Hematopoietic multipotent progenitor cell treated with erythropoietin and hydrocortisone succinate and interleukin-3 and kit ligand, for 8 days (in vitro differentiated cells): Measurements from ENCODE around the gene EEF2KMT.
A peak's percentile ranks its signal among the peaks of the same experiment; 100 is the strongest.
"Not testable (repeated sequence)": the region's sequence is repeated elsewhere in the genome, so short reads cannot be mapped to it uniquely, and the experiment has no call there.

ENCODE experiments used
- DNase-seq: peaks from one replicate; pipeline ENCODE4 v3.0.0-alpha.2; 2015

EEF2KMT gene, protein sequence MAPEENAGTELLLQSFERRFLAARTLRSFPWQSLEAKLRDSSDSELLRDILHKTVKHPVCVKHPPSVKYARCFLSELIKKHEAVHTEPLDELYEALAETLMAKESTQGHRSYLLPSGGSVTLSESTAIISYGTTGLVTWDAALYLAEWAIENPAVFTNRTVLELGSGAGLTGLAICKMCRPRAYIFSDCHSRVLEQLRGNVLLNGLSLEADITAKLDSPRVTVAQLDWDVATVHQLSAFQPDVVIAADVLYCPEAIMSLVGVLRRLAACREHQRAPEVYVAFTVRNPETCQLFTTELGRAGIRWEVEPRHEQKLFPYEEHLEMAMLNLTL

DNA sequence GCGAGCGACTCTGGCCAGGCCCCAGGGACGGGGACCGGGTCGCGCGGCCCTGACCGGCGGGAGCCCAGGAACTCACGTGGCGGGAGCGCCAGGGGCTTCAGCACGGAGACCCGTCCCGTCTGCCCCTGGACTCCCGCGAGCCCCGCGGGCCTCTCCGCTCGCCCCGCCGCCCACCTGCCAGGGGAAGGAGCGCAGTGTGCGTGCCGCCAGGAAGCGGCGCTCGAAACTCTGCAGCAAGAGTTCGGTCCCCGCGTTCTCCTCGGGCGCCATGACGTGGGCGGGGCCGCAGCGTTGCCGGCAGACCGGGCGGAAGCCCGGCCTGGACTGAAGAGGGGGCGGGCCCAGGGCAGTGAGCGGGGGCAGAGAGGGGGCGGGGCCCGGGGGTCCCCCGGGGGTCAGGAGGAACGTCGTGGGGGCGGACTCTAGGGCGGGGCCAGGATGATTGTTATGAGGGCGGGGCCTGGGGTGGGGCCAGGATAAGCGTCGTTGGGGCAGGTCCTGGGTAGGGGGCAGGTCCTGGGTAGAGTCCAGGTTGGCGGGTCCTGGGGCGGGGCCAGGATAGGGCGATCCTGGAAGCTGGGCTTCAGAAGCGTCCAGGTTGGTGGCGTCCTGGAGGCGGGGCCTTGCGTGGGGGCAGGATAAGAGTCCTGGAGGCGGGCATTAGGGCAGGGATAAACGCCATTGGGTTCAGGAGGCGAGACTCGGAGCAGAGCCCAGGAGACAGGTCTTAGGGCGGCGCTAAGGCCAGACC lies at the start of gene EEF2KMT:
TSS of gene EEF2KMT (minus strand) at position 326 of the 751 bp plus-strand sequence. CDS start at position 270, 56 bp downstream.
- peak; percentile 99 for DNase-seq

DNA sequence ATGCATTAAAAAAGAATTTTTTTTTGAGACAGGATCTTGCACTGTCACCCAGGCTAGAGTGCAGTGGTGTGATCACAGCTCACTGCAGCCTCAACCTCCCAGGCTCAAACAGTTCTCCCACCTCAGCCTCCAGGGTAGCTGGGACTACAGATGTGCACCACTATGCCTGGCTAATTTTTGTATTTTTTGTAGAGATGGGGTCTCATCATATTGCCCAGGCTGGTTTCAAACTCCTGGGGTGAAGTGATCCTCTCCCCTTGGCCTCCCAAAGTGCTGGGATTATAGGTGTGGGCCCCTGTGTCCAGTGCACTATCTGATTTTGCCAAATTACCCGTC lies 47.0 kb upstream of the EEF2KMT start:
- DNase-seq: not testable (repeated sequence)

DNA sequence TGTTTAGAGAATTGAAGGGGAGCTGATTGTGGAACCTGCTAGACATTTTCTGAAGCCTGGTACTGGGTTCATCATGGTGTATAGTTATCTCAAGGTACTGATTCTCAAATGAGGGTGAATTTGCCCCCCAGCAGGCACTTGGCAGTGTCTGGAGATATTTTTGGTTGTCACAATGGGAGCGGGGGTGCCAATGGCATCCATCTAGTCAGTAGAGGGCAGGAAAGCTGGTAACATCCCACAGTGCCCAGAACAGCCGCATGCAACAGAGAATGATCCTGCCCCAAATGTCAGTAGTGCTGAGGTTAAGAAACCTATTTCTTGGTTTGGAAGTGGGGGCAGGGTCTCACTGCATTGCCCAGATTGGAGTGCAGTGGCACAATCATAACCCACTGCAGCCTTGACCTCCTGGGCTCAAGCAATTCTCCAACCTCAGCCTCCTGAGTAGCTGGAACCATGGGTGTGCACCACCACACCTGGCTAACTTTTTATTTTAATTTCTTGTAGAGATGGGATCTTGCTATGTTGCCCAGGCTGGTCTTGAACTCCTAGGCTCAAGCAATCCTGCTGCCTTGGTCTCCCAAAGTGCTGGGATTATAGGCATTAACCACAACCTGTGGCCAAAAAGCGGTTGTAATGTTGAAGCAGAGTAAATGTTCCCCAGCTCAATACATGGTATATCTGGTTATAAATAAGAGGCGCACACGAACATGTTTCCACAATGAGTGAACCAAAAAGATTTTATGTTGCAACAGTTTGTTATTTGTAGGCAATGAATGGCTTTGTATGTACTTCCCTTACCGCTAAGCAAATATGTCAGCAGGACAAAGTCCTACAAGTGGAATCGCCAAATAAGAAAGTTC lies 46.4 kb upstream of the EEF2KMT start:
- no peak for DNase-seq

DNA sequence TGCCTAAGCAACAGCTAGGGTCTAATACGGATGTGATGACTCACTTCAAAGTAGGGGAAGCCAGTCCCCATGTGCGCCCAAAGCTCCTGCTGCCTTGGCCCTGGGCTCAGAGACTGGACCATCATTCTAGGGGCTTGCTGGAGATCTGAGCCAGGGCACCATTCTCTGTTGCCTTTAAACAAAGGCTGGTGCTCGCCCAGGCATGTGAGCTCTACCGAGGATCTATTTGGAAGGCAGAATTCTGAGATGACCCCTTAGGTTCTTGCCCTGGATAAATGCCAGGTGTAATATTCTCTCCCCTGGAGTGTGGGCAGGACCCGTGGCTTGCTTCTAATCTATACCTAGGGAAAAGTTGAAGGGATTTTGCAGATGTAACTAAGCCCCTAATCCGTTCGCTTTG lies 42.6 kb upstream of the EEF2KMT start:
- not testable (repeated sequence) for DNase-seq

- not testable (repeated sequence) for DNase-seq
These were observed 37.3 kb upstream of the EEF2KMT start for GRCh38 chr16:5134739-5135452.

GRCh38 chr16:5132915-5133600 lies 35.5 kb upstream of the EEF2KMT start:
- DNase-seq: not testable (repeated sequence)

- not testable (repeated sequence) for DNase-seq
These were observed 33.9 kb upstream of the EEF2KMT start for GRCh38 chr16:5131467-5132004.

DNA sequence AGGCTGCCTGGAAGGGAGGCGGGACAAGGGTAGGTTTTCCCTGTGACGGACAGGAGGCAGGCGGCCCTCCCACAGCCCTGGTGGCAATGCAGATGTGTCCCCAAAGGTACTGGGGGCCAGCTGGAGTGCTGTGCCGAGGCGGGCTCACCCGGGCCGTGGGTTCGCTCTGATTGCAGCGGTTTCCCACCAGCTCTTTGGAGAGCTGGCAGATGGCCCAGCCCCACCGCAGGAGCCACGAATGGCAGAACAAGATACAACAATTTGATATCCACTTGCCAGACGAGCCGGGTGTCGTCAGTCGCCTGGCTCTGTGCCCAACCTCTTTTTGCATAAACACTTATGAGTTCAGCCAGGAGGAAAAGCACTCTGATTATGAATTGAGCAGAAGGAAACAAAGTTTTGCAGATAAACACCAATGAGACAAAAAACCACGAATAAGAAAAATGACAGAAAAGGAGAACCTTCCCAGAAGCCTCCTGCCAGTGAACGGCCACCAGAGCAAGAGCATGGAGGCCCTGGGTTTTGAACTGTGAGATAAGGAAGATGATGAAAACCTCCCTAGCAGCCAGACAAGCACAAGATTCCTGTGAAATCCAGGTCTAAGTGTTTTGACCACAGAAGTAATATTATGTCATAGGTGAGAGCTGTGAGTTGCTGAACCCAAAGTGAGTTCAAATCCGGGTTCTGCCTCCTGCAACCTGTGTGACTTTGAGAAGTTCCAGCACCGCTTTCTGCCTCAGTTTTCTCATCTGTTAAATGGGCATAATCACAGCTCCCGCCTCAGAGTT lies 19.9 kb upstream of the EEF2KMT start:
- DNase-seq: peak; percentile 90

GRCh38 chr16:5116780-5117295 lies 19.2 kb upstream of the EEF2KMT start:
- DNase-seq: not testable (repeated sequence)

GRCh38 chr16:5110933-5111332 lies 13.3 kb upstream of the EEF2KMT start:
- peak; percentile 11 for DNase-seq

DNA sequence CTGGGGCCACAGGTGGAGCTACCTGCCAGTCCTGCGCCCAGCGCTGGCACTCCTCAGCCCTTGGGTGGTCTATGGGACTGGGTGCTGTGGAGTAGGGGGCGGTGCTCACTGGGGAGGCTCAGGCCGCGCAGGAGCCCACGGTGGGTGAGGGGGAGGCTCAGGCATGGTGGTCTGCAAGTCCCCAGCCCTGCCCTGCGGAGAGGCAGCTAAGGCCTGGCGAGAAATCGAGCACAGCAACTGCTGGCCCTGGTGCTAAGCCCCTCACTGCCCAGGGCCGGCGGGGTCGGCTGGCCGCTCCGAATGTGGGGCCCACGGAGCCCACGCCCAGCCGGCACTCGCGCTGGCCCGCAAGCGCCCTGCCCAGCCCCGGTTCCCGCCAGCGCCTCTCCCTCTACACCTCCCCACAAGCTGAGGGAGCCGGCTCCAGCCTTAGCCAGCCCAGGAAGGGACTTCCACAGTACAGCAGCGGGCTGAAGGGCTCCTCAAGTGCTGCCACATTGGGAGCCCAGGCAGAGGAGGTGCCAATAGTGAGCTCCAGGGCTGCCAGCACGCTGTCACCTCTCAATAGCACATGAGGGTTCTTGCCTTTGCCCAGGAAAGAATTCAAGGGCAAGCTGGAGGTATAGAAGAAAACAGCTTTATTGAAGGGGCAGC lies 11.0 kb upstream of the EEF2KMT start:
- no peak for DNase-seq

DNA sequence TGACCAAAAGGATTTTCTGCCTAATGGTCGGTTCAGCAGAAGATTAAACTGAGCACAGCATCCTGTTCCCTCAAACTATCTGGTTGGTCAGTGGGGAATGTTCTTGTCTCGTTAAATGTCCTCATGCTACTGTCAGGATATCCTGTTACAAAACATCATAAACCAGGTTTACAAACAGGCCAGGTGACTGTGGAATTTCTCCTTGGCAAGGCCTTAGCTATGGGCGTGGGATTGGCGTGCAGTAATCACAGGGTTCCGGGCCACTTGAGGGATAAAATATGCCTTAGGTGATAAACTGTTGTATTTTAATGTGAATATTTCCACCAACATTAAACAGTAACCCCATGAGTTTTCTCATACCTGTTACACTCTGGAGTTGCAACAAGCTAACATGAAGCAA lies 7.4 kb upstream of the EEF2KMT start:
- DNase-seq: not testable (repeated sequence)

DNA sequence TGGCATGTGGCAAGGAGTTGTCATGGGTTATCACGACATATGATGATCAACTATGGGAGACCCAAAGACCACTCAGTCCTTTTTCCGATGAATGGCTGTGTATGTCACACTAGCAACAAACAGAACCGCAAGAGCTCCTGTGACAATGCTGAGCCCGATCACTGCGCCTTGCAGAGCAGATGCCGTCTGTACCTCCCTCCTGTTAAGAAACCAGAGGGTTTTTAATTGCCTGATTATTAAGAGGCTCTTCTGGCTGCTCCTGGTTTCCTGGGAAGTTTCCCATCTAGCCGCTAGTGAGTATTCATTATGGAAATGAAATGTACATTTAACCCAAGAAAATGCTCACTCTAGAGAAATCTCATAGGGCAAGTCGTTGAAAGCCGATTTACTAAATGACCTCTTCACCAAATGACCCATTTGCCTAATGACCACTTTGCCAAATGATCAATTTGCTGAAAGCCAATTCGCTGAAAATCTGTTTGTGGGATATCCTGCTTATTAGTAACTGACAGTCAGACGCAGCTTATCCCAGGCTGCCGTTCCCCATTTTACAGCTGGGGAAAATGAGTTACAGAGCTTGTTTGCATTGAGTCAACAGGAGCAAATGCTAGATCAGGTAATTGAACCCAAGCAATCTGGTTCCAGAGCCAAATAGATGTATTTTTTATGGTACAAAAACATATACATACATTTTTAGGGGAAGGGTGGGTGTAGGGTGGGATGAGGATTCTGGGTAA lies 5.9 kb upstream of the EEF2KMT start:
- DNase-seq: not testable (repeated sequence)

DNA sequence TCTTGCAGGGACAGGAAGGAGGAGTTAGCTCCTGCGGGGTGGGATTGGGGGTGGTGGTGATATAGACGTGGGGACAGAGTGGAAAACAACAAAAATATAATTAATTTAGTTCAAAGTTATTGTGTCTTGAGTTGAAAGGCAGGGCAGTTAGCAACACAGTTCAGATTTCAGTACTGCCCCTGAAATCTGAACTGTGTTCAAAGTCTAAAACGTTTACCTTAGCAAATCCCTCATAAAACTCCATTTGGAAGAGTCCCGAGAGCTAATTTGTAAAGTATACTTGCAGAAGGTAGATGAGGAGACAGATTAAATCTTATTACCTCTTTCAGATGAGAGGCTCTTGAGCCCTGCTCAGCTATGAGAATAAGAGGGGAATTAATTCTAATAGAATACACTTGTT lies 1.6 kb upstream of the EEF2KMT start:
- DNase-seq: not testable (repeated sequence)

GRCh38 chr16:5098221-5099159 lies 895 bp upstream of the EEF2KMT start:
- DNase-seq: peak; percentile 54

DNA sequence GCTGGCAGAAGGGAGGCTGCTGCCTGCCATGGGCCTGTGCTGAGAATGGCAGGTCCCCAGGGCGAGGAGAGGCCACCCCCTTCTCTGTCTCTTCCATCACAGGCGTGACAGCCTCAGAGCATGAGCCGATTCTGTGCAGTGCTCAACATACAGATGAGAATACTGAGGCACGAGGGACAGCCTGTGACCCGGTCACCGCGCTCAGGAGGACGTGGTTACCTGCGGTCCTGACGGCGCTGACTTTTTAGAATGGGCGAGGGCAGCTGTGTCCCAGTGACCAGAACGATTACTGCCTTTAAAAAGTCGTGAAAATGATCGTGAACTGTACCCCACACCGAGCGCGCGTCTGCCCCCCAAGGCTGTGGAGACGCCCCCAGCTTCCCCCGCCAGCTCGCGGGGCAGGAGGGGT lies 530 bp downstream of the EEF2KMT start:
- DNase-seq: peak; percentile 41

GRCh38 chr16:5096437-5097060 lies 1.0 kb downstream of the EEF2KMT start:
- DNase-seq: not testable (repeated sequence)
